ENCODE results near the gene GAS6. TPM values are rescaled to one million over a fixed set of nuclear protein-coding genes. Genes with fewer than 3 reads are reported as not detected.

Gene GAS6
- total RNA-seq, 1 donor from 2014 or later = 11.5 TPM

DNA sequence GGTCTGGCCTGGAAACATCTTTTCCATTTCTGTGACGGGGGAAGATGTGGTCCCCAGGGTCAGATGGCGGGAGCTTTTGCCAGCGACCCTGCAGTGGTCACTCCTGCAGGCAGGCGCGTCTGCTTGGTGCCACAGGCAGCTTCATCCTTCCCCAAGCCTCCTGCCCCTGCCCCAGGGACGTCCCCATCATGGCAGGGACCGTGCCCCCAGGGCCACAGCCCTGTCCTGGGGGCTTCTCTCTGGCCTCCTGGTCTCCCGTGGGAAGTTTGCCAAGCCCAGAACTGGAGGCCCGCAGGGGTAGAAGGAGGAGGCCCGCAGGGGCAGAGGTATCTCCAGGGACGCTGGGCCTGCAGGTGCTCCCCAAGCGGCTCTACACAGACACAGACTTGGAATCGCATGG lies 57.4 kb downstream of the GAS6 start:
- Mint-ChIP-seq H3K27me3 (no peaks in the 10 kb centered on the region), H3K9me3 (ENCODE audit: low read depth) (peaks cover 12% of the 10 kb centered on the region), H3K36me3 (ENCODE audit: insufficient read depth) (peaks cover 3% of the 10 kb centered on the region), H3K4me3 (ENCODE audit: low read depth) (no peak overlapping the region), H3K27ac (no peak overlapping the region), H3K4me1 (ENCODE audit: low read depth) (no peaks in the 10 kb centered on the region)
- TF ChIP-seq, protein P1, sequence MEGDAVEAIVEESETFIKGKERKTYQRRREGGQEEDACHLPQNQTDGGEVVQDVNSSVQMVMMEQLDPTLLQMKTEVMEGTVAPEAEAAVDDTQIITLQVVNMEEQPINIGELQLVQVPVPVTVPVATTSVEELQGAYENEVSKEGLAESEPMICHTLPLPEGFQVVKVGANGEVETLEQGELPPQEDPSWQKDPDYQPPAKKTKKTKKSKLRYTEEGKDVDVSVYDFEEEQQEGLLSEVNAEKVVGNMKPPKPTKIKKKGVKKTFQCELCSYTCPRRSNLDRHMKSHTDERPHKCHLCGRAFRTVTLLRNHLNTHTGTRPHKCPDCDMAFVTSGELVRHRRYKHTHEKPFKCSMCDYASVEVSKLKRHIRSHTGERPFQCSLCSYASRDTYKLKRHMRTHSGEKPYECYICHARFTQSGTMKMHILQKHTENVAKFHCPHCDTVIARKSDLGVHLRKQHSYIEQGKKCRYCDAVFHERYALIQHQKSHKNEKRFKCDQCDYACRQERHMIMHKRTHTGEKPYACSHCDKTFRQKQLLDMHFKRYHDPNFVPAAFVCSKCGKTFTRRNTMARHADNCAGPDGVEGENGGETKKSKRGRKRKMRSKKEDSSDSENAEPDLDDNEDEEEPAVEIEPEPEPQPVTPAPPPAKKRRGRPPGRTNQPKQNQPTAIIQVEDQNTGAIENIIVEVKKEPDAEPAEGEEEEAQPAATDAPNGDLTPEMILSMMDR (IDR thresholded peaks at IDR 0.05; ENCODE audit: unreplicated experiment) = no peak
- DNase-seq (ENCODE audit: low spot score, unreplicated experiment) = no peak

DNA sequence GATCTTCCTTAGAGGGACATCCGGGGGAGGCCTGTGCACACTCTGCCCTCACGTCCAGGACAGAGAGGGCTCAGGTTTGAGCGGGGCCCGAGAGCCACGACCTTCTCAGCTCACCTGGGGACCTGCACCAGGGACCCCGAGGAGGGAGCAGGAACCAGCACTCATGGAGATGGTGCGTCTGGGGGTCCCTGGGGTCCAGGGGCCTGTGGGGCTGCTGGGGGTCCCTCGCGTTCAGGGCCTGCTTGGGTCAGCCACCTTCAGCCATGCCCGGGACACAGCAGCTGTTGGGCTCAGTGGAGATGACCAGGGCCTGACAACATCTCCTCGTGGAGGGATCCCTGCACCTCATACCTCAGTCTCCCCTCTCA lies 57.8 kb downstream of the GAS6 start:
- Mint-ChIP-seq H3K27me3 (no peaks in the 10 kb centered on the region), H3K9me3 (ENCODE audit: low read depth) (peaks cover 12% of the 10 kb centered on the region), H3K4me1 (ENCODE audit: low read depth) (no peaks in the 10 kb centered on the region), H3K36me3 (ENCODE audit: insufficient read depth) (peaks cover 3% of the 10 kb centered on the region), H3K4me3 (ENCODE audit: low read depth) (no peak overlapping the region), H3K27ac (no peak overlapping the region)
- TF ChIP-seq, protein P1 (IDR thresholded peaks at IDR 0.05; ENCODE audit: unreplicated experiment) = no peak
- no peak for DNase-seq (ENCODE audit: low spot score, unreplicated experiment)

DNA sequence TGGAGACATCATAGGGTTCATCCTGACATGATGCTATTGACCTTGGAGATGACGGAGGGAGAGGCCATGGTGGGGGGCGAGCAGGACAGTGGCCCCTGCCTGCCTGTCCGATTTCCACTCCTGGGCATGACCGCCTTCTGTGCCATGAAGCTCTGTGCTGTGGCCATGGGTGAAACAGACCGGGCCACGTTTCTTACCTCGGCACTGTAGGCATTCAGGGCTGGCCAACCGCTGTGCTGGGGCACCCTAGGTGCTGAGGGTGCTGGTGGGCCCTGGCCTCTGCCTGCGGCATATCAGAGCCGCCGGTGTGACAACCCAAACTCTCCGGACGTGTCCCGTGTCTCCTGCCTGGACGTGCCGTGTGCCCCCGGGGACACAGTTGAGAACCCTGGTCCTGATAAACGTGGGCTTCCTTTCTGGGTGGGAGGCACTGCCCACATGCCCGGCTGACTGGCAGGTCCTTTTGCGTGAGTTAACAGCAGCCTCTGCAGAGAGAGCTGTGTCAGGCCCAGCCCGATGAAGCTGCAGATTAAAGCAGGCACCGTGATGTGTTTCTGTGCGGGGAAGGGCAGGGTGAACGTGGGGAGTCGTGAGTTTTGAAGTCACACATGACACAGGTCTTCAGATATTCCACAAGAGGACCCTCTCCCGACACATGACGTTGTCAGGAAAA lies 58.3 kb downstream of the GAS6 start:
- Mint-ChIP-seq H3K9me3 (ENCODE audit: low read depth) (peaks cover 12% of the 10 kb centered on the region), H3K36me3 (ENCODE audit: insufficient read depth) (peaks cover 3% of the 10 kb centered on the region), H3K4me3 (ENCODE audit: low read depth) (no peak overlapping the region), H3K27ac (no peak overlapping the region), H3K27me3 (no peaks in the 10 kb centered on the region), H3K4me1 (ENCODE audit: low read depth) (no peaks in the 10 kb centered on the region)
- TF ChIP-seq, protein P1 (IDR thresholded peaks at IDR 0.05; ENCODE audit: unreplicated experiment) = no peak
- DNase-seq (ENCODE audit: low spot score, unreplicated experiment) = no peak

- H3K4me3 Mint-ChIP-seq (ENCODE audit: low read depth) = no peak overlapping the region
- no peak overlapping the region for H3K27ac Mint-ChIP-seq
- DNase-seq (ENCODE audit: low spot score, unreplicated experiment) = no peak
- H3K4me1 Mint-ChIP-seq (ENCODE audit: low read depth) = no peaks in the 10 kb centered on the region
- TF ChIP-seq, protein P1 (IDR thresholded peaks at IDR 0.05; ENCODE audit: unreplicated experiment) = no peak
- H3K27me3 Mint-ChIP-seq = no peaks in the 10 kb centered on the region
- peaks cover 8% of the 10 kb centered on the region for H3K9me3 Mint-ChIP-seq (ENCODE audit: low read depth)
- H3K36me3 Mint-ChIP-seq (ENCODE audit: insufficient read depth) = peaks cover 3% of the 10 kb centered on the region
These were observed 59.0 kb downstream of the GAS6 start for GRCh38 chr13:113804703-113805430.

GRCh38 chr13:113804017-113804702 lies 59.7 kb downstream of the GAS6 start:
- DNase-seq (ENCODE audit: low spot score, unreplicated experiment) = no peak
- H3K4me3 Mint-ChIP-seq (ENCODE audit: low read depth) = no peak overlapping the region
- peaks cover 8% of the 10 kb centered on the region for H3K9me3 Mint-ChIP-seq (ENCODE audit: low read depth)
- H3K36me3 Mint-ChIP-seq (ENCODE audit: insufficient read depth) = peaks cover 3% of the 10 kb centered on the region
- no peaks in the 10 kb centered on the region for H3K27me3 Mint-ChIP-seq
- TF ChIP-seq, protein P1 (IDR thresholded peaks at IDR 0.05; ENCODE audit: unreplicated experiment) = no peak
- no peaks in the 10 kb centered on the region for H3K4me1 Mint-ChIP-seq (ENCODE audit: low read depth)
- no peak overlapping the region for H3K27ac Mint-ChIP-seq
